ENCODE data around the gene MAP7D1.

DNA sequence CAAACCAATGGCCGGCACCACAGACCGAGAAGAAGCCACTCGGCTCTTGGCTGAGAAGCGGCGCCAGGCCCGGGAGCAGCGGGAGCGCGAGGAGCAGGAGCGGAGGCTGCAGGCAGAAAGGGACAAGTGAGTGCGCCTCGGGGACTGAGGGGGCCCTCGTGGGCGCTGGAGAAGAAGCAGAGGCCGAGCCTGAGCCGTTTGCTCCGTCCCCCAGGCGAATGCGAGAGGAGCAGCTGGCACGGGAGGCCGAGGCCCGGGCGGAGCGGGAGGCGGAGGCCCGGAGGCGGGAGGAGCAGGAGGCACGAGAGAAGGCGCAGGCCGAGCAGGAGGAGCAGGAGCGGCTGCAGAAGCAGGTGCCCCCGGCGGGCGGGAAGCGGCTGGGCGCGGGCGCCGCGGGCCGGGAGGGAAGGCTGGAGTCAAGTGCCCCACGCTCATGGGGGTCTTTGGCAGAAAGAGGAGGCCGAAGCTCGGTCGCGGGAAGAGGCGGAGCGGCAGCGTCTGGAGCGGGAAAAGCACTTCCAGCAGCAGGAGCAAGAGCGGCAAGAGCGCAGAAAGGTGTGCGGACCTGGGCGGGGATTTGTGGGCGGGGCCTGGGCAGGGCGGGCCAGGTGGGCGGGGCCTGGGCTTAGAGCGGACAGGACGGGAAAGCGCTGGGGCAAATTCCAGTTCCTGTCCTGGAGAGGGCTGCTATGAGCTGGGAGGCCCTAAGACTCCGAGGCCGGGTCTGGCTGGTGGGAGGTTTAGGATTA lies 22.7 kb downstream of the MAP7D1 start:
- TF ChIP-seq POLR2A (IDR thresholded peaks at IDR 0.05) (no peak), CTCF (IDR thresholded peaks at IDR 0.05) (no peak)
